ENCODE data around the gene C10orf95. TPM values are rescaled to one million over a fixed set of nuclear protein-coding genes. Genes with fewer than 3 reads are reported as not detected.

The C10orf95 gene
- total RNA-seq, 1 donor from 2014 or later, result 0.20 TPM

GRCh38 chr10:102429468-102429867 lies 21.9 kb downstream of the C10orf95 start:
- H2AFZ ChIP-seq (ENCODE audit: low read depth, low read length), result no peak overlapping the region
- H3K4me1 ChIP-seq (ENCODE audit: insufficient read depth, low read length), result peaks cover 14% of the 10 kb centered on the region
- FAIRE-seq, result no peak
- H3K9me3 Mint-ChIP-seq (ENCODE audit: unreplicated experiment), result no peaks in the 10 kb centered on the region
- H4K20me1 ChIP-seq (ENCODE audit: insufficient read depth, low read length), result peaks cover 22% of the 10 kb centered on the region
- no peak for DNase-seq (ENCODE audit: low read depth)
- no peaks in the 10 kb centered on the region for H3K9me3 ChIP-seq (ENCODE audit: insufficient read depth, low read depth, low read length)
- no peak overlapping the region for H3K4me3 ChIP-seq (ENCODE audit: insufficient read depth, low read depth, low read length)
- no peaks in the 10 kb centered on the region for H3K27me3 Mint-ChIP-seq (ENCODE audit: low read depth, unreplicated experiment)
- TF ChIP-seq EZH2 (IDR thresholded peaks at IDR 0.05; ENCODE audit: insufficient read depth, low read length) (no peak), CTCF (IDR thresholded peaks at IDR 0.05; ENCODE audit: insufficient read depth, low read depth, low read length) (no peak)
- H3K9ac ChIP-seq (ENCODE audit: low read length), result no peak overlapping the region
- H3K36me3 ChIP-seq (ENCODE audit: insufficient read depth, low read length), result no peaks in the 10 kb centered on the region
- H3K36me3 Mint-ChIP-seq (ENCODE audit: low read depth, unreplicated experiment), result peaks cover 6% of the 10 kb centered on the region
- peaks cover 14% of the 10 kb centered on the region for H3K79me2 ChIP-seq (ENCODE audit: insufficient read depth, low read length)
- no peak overlapping the region for H3K4me2 ChIP-seq (ENCODE audit: low read length)
- H3K4me3 Mint-ChIP-seq (ENCODE audit: unreplicated experiment), result no peak overlapping the region
- H3K27me3 ChIP-seq (ENCODE audit: insufficient read depth, low read length), result no peaks in the 10 kb centered on the region
- H3K27ac Mint-ChIP-seq (ENCODE audit: unreplicated experiment), result no peak overlapping the region
- peaks cover 7% of the 10 kb centered on the region for H3K4me1 Mint-ChIP-seq (ENCODE audit: low read depth, unreplicated experiment)
- no peak overlapping the region for H3K27ac ChIP-seq (ENCODE audit: low read depth, low read length)

GRCh38 chr10:102426803-102427287 lies 24.5 kb downstream of the C10orf95 start:
- H3K4me3 Mint-ChIP-seq (ENCODE audit: unreplicated experiment), result no peak overlapping the region
- H3K27me3 Mint-ChIP-seq (ENCODE audit: low read depth, unreplicated experiment), result no peaks in the 10 kb centered on the region
- H3K27ac Mint-ChIP-seq (ENCODE audit: unreplicated experiment), result no peak overlapping the region
- H3K36me3 ChIP-seq (ENCODE audit: insufficient read depth, low read length), result no peaks in the 10 kb centered on the region
- H3K4me1 Mint-ChIP-seq (ENCODE audit: low read depth, unreplicated experiment), result peaks cover 9% of the 10 kb centered on the region
- no peak overlapping the region for H3K4me2 ChIP-seq (ENCODE audit: low read length)
- DNase-seq (ENCODE audit: low read depth) (peak; percentile 55), FAIRE-seq (no peak)
- H3K27me3 ChIP-seq (ENCODE audit: insufficient read depth, low read length), result no peaks in the 10 kb centered on the region
- H3K4me3 ChIP-seq (ENCODE audit: insufficient read depth, low read depth, low read length), result no peak overlapping the region
- H4K20me1 ChIP-seq (ENCODE audit: insufficient read depth, low read length), result peaks cover 32% of the 10 kb centered on the region
- no peaks in the 10 kb centered on the region for H3K9me3 ChIP-seq (ENCODE audit: insufficient read depth, low read depth, low read length)
- H2AFZ ChIP-seq (ENCODE audit: low read depth, low read length), result no peak overlapping the region
- peaks cover 19% of the 10 kb centered on the region for H3K4me1 ChIP-seq (ENCODE audit: insufficient read depth, low read length)
- peaks cover 12% of the 10 kb centered on the region for H3K79me2 ChIP-seq (ENCODE audit: insufficient read depth, low read length)
- H3K9me3 Mint-ChIP-seq (ENCODE audit: unreplicated experiment), result no peaks in the 10 kb centered on the region
- no peak overlapping the region for H3K9ac ChIP-seq (ENCODE audit: low read length)
- peaks cover 15% of the 10 kb centered on the region for H3K36me3 Mint-ChIP-seq (ENCODE audit: low read depth, unreplicated experiment)
- no peak overlapping the region for H3K27ac ChIP-seq (ENCODE audit: low read depth, low read length)
- TF ChIP-seq CTCF (IDR thresholded peaks at IDR 0.05; ENCODE audit: insufficient read depth, low read depth, low read length) (no peak), EZH2 (IDR thresholded peaks at IDR 0.05; ENCODE audit: insufficient read depth, low read length) (no peak)

- Histone ChIP-seq H3K27ac (ENCODE audit: low read depth, low read length) (no peak overlapping the region), H4K20me1 (ENCODE audit: insufficient read depth, low read length) (peaks cover 32% of the 10 kb centered on the region), H3K27me3 (ENCODE audit: insufficient read depth, low read length) (no peaks in the 10 kb centered on the region), H3K4me1 (ENCODE audit: insufficient read depth, low read length) (peaks cover 17% of the 10 kb centered on the region), H2AFZ (ENCODE audit: low read depth, low read length) (no peak overlapping the region), H3K4me2 (ENCODE audit: low read length) (no peak overlapping the region), H3K4me3 (ENCODE audit: insufficient read depth, low read depth, low read length) (no peak overlapping the region), H3K9me3 (ENCODE audit: insufficient read depth, low read depth, low read length) (no peaks in the 10 kb centered on the region), H3K79me2 (ENCODE audit: insufficient read depth, low read length) (peaks cover 12% of the 10 kb centered on the region), H3K36me3 (ENCODE audit: insufficient read depth, low read length) (no peaks in the 10 kb centered on the region), H3K9ac (ENCODE audit: low read length) (no peak overlapping the region)
- DNase-seq (ENCODE audit: low read depth), result no peak
- TF ChIP-seq EZH2 (IDR thresholded peaks at IDR 0.05; ENCODE audit: insufficient read depth, low read length) (no peak), CTCF (IDR thresholded peaks at IDR 0.05; ENCODE audit: insufficient read depth, low read depth, low read length) (no peak)
- Mint-ChIP-seq H3K36me3 (ENCODE audit: low read depth, unreplicated experiment) (peaks cover 15% of the 10 kb centered on the region), H3K4me3 (ENCODE audit: unreplicated experiment) (no peak overlapping the region), H3K4me1 (ENCODE audit: low read depth, unreplicated experiment) (peaks cover 5% of the 10 kb centered on the region), H3K27ac (ENCODE audit: unreplicated experiment) (no peak overlapping the region), H3K27me3 (ENCODE audit: low read depth, unreplicated experiment) (no peaks in the 10 kb centered on the region), H3K9me3 (ENCODE audit: unreplicated experiment) (no peaks in the 10 kb centered on the region)
- no peak for FAIRE-seq
These were observed 25.9 kb downstream of the C10orf95 start for GRCh38 chr10:102425444-102425843.
